Measurements from ENCODE around the gene SHISA3.
A peak's percentile ranks its signal among the peaks of the same experiment; 100 is the strongest.
"Not testable (repeated sequence)": the region's sequence is repeated elsewhere in the genome, so short reads cannot be mapped to it uniquely, and the experiment has no call there.

SHISA3 gene

DNA sequence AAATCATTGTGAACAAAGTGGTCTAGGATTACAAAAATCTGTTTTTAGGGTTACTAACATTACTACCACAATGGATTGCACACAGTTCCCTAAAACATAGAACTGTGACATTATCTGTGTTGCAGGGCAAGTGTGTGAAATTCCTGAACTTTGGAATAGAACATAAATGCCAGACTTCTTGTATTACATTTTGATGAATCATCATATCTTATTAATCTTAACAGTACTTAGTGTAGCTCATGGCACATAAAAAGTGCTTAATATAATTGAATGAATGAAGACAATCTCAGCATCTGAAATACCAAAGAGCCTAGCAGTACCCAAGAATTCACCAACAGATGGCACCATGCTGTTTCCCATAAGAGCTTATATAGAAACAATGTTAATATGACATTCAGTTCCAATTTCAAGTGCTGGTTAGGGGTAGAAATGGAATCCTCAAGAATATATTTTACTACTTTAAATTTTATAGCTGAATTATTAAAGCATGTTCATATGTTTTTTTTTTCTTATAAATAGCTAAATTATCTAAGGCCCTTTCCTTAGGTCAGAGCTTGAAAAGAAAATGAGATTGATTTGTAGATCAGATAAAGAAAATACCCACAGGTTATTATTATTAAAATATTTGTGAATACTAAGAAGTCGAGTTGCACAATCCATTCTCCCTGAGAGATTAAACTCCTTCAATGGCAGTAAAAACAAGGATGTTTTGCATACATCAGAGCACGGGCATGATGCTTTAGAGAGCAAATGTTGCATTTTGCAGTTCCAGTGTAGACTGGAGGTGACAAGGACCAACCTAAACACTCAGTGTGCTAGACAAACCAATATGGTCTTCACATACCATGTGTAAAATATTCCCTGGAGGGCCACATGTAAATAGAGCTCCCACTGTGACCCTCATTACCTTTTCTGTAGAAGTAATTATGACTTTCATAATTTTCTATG, 25.7 kb upstream of the SHISA3 start:
- H3K4me3 ChIP-seq: no peak overlapping the region
- no peak overlapping the region for H3K27ac ChIP-seq
- no peak for DNase-seq (ENCODE audit: low spot score)
- peak; percentile 38 for TF ChIP-seq CTCF (IDR thresholded peaks at IDR 0.05)

DNA sequence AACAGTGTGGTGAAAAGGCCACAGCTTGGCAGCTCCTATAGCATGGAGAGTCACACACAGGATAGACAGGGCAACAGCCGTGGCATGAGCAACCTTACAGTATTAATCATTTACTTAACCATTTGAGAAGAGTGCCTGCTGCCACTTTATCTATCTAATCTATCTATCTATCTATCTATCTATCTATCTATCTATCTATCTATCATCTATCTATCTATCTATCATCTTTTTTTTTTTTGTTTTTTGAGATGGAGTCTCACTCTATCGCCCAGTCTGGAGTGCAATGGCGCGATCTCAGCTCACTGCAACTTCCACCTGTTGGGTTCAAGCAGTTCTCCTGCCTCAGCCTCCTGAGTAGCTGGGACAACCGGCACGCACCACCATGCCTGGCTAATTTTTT, 25.0 kb upstream of the SHISA3 start:
- not testable (repeated sequence) for H3K27ac ChIP-seq; DNase-seq (ENCODE audit: low spot score); H3K4me3 ChIP-seq

DNA sequence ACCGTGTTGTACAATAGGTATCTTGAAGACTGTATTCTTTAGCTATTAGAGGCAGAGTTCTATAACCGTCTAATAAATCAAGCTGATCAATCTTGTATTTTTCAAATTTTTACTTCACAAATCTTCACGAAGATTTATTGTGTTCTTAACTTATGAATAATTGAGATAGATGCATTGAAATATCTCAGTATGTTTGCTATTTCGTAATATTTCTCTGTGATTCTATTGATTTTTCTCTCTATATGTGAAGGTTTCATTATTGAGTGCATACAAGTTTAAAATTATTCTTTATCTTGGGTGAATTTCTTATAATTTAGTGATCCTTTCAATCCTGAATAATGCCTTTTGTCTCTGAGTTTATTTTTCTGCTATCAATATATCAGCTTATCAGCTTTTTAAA, 19.8 kb upstream of the SHISA3 start:
- TF ChIP-seq CTCF (IDR thresholded peaks at IDR 0.05): no peak
- H3K27ac ChIP-seq: no peak overlapping the region
- no peak for DNase-seq (ENCODE audit: low spot score)
- H3K4me3 ChIP-seq: no peak overlapping the region

DNA sequence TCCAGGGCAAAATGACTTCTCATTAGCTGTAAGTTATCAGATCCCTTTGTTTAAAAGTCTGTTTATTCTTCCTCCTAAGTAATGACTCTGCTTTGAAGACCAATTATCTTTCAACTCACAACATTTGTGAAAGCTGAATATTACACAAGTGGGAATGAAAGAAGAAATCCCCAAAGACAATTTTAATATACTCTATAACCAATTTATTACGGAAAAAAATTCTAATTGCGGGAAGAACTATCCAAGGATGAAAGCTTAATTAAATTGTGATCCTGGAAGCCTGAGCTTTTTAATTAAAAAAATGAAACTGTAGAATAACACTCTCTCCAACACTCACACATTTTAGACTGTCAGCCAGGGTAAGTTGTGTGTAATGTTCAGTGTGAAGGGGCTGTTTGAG, 15.6 kb upstream of the SHISA3 start:
- H3K27ac ChIP-seq: no peak overlapping the region
- no peak overlapping the region for H3K4me3 ChIP-seq
- DNase-seq (ENCODE audit: low spot score): no peak
- TF ChIP-seq CTCF (IDR thresholded peaks at IDR 0.05): no peak

DNA sequence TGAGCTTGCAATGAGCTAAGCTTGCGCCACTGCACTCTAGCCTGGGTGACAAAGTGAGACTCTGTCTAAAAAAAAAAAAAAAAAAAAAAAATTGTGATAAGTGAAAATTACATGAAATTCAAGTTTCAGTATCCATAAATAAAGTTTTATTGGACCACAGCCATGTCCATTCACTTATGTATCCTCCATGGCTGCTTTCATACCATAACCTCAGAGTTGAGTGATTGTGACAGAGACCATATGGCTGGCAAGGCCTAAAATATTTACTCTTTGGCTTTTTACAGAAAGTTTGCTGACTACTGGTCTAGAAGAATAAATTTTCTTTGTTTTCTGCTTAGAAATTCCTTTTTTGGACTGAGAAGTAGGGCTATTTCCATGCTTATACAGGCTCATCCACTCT, 11.8 kb upstream of the SHISA3 start:
- Histone ChIP-seq H3K4me3 (no peak overlapping the region), H3K27ac (no peak overlapping the region)
- TF ChIP-seq CTCF (IDR thresholded peaks at IDR 0.05): no peak
- no peak for DNase-seq (ENCODE audit: low spot score)

DNA sequence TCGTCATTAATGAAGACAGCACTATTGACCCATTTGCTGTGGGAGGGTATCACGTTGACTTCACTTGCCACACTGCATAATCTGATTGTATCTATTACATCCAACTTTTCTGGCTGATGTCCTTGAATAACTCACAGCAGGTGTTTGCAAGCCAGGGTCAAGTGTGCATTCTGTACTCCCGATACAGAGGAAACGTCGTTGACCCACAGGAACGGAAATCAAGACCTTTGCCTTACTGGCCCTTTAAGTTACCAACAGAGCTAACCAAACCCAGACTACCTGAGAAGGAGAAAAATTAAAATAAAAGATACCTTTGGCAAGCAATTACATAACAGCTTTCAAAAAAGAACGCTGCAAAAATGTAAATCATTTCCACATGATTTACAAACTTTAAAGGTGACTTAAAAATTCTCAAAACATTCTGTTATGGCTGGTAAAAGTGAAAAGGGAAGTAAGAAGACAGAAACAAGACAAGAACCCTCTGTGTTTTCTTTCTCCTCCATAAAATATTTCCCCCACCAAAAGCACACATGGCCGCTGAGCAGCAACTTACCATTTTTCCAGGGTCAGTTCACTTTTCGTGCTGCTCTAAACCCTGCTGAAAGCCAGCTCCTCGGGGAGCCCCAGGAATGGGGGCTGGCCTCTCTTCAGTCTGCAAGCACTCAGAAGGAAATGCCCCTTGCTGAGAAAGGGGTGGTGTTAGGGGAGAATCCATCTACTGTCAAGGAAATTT, 6.5 kb upstream of the SHISA3 start:
- no peak overlapping the region for H3K27ac ChIP-seq
- H3K4me3 ChIP-seq: no peak overlapping the region
- TF ChIP-seq CTCF (IDR thresholded peaks at IDR 0.05): no peak
- no peak for DNase-seq (ENCODE audit: low spot score)

GRCh38 chr4:42391355-42391664, 6.0 kb upstream of the SHISA3 start:
- no peak overlapping the region for H3K4me3 ChIP-seq
- no peak overlapping the region for H3K27ac ChIP-seq
- TF ChIP-seq CTCF (IDR thresholded peaks at IDR 0.05): no peak
- DNase-seq (ENCODE audit: low spot score): no peak

Measured in coronary artery (tissue), 2 donors.